GM12878 (cell line): Measurements from ENCODE around the gene NLRC5. TPM values are rescaled to one million over a fixed set of nuclear protein-coding genes. Genes with fewer than 3 reads are reported as not detected.

Experiments
- ATAC-seq: fragments of 200-7000 bp; cut with Tn5 transposase; 3 replicates; pipeline ENCODE4 v1.9.1; 2020; ENCODE audit warnings: mild to moderate bottlenecking, moderate library complexity
- BruUV-seq: library from RNA; stranded (reverse); fragments of 400-500 nt; replicated peaks from 2 replicates; lab custom pipeline; 2021; lab: Mats Ljungman, UMichigan
- CTCF ChIA-PET: fragments of 300-600 bp; sonication (Branson Sonifier 250); formaldehyde crosslinking; extraction: SDS; loops from one replicate; lab custom pipeline; 2021; ENCODE audit warnings: inconsistent platforms; lab: Yijun Ruan, JAX
- POLR2A ChIA-PET: fragments of 350-600 bp; formaldehyde crosslinking; extraction: SDS; loops from one replicate; lab custom pipeline; 2021; ENCODE audit warnings: inconsistent platforms; lab: Charles Lee
- RAD21 ChIA-PET: fragments of 300-600 bp; sonication (Branson Sonifier 250); formaldehyde crosslinking; loops from one replicate; lab custom pipeline; 2023; ENCODE audit warnings: antibody characterized with exemption; ENCODE audit not compliant: unreplicated experiment; lab: Charles Lee
- SMC1A ChIA-PET: fragments of 300-600 bp; sonication (Branson Sonifier 250); formaldehyde crosslinking; loops from one replicate; lab custom pipeline; 2023; ENCODE audit not compliant: unreplicated experiment, uncharacterized antibody; lab: Charles Lee
- DNase-seq: peaks from one replicate; pipeline ENCODE4 v3.0.0-alpha.2; 2011; ENCODE audit warnings: low read depth, low spot score
- FAIRE-seq: peaks from 3 replicates; lab custom pipeline; 2011; peaks lifted over from hg19 to GRCh38; lab: Jason Lieb, UNC
- H2AFZ ChIP-seq: 2 replicates; pipeline ENCODE4 v1.6.0; 2011; ENCODE audit warnings: low read depth, low read length, control low read depth; ENCODE audit not compliant: control insufficient read depth
- H3K27ac ChIP-seq: 2 replicates; pipeline ENCODE4 v1.5.1; 2011; ENCODE audit warnings: control low read depth; ENCODE audit not compliant: control insufficient read depth, insufficient read depth
- H3K27me3 ChIP-seq, 2 experiments: replicated peaks in 1 of 2; 2 replicates each; pipeline versions ENCODE4 v1.6.0 to v1.6.1; 2011; ENCODE audit warnings: low read length in 1 of 2; ENCODE audit not compliant: control insufficient read depth in 2 of 2, insufficient read depth in 2 of 2
- H3K36me3 ChIP-seq, 2 experiments: 2 replicates each; pipeline ENCODE4 v1.5.1; 2011; ENCODE audit warnings: low read length in 1 of 2; ENCODE audit not compliant: control insufficient read depth in 2 of 2, insufficient read depth in 2 of 2
- H3K4me1 ChIP-seq: 2 replicates; pipeline ENCODE4 v1.6.1; 2011; ENCODE audit warnings: mild to moderate bottlenecking, low read length, moderate library complexity, mixed read lengths; ENCODE audit not compliant: control insufficient read depth, insufficient read depth
- H3K4me2 ChIP-seq: 2 replicates; pipeline ENCODE4 v1.6.0; 2011; ENCODE audit warnings: control low read depth; ENCODE audit not compliant: control insufficient read depth, insufficient read depth
- H3K4me3 ChIP-seq: fragments of 200-600 bp; sonication (generic); 2 replicates; pipeline ENCODE4 v1.5.1; 2016
- H3K79me2 ChIP-seq: 2 replicates; pipeline ENCODE4 v1.6.0; 2011; ENCODE audit warnings: low read length; ENCODE audit not compliant: control insufficient read depth, insufficient read depth
- H3K9ac ChIP-seq: 2 replicates; pipeline ENCODE4 v1.8.0; 2011; ENCODE audit warnings: low read length, control low read depth, mixed read lengths; ENCODE audit not compliant: control insufficient read depth, insufficient read depth
- H3K9me3 ChIP-seq: replicated peaks from 3 replicates; pipeline ENCODE4 v1.5.1; 2011; ENCODE audit warnings: mild to moderate bottlenecking, low read length; ENCODE audit not compliant: control insufficient read depth, insufficient read depth
- H4K20me1 ChIP-seq: 2 replicates; pipeline ENCODE4 v1.6.0; 2011; ENCODE audit not compliant: control insufficient read depth, insufficient read depth
- BACH1 ChIP-seq: fragments of 450-650 bp; IDR thresholded peaks from 2 replicates; pipeline ENCODE4 v1.6.1; 2017; ENCODE audit warnings: mild to moderate bottlenecking, borderline replicate concordance
- BHLHE40 ChIP-seq, 2 experiments: fragments of 450-650 bp in 1 of 2; IDR thresholded peaks; 2 replicates each; pipeline ENCODE4 v1.6.1; 2011 to 2017; ENCODE audit warnings: low read depth in 2 of 2, borderline replicate concordance in 1 of 2, improper control_type of control experiment in 1 of 2, low read length in 1 of 2, mild to moderate bottlenecking in 1 of 2
- HCFC1 ChIP-seq: fragments of 150-350 bp; IDR thresholded peaks from 2 replicates; pipeline ENCODE4 v1.6.1; 2014; ENCODE audit warnings: low read length
- HDAC6 ChIP-seq: fragments of 200-600 bp; sonication (generic); IDR thresholded peaks from one replicate; pipeline ENCODE4 v1.8.0; 2017; ENCODE audit warnings: antibody characterized with exemption; ENCODE audit not compliant: unreplicated experiment
- HDGF ChIP-seq: fragments of 450-650 bp; IDR thresholded peaks from 2 replicates; pipeline ENCODE4 v1.6.1; 2016; ENCODE audit warnings: antibody characterized with exemption
- IKZF2 ChIP-seq, 2 experiments: fragments of 450-650 bp; IDR thresholded peaks; 2 replicates each; pipeline ENCODE4 v1.6.1; 2017; ENCODE audit warnings: mild to moderate bottlenecking in 2 of 2, moderate library complexity in 2 of 2
- NBN ChIP-seq: fragments of 450-650 bp; IDR thresholded peaks from 2 replicates; pipeline ENCODE4 v1.6.1; 2016
- NFYB ChIP-seq: IDR thresholded peaks from 2 replicates; pipeline ENCODE4 v1.6.1; 2011; ENCODE audit warnings: low read depth, mild to moderate bottlenecking, low read length, improper control_type of control experiment, moderate library complexity; ENCODE audit not compliant: insufficient read depth
- TCF3 ChIP-seq: IDR thresholded peaks from 2 replicates; pipeline ENCODE4 v1.6.1; 2012; ENCODE audit warnings: low read depth, mild to moderate bottlenecking, low read length, borderline replicate concordance; ENCODE audit not compliant: insufficient read depth
- WGBS: methylation state at CpG from one replicate; pipeline ENCODE4 v1.1.6; 2016; ENCODE audit warnings: low lambda C conversion rate; ENCODE audit not compliant: insufficient replicate concordance, insufficient coverage; ENCODE audit errors: missing lambda C conversion rate; 5-methylcytosine and 5-hydroxymethylcytosine counted together
- in situ Hi-C: fragments of 300-500 bp; cut with MboI; formaldehyde crosslinking; loops from 9 replicates; pipeline ENCODE4 v1.14.3; 2018; ENCODE audit warnings: mixed read lengths
- intact Hi-C: fragments of 100-400 bp; cut with micrococcal nuclease; formaldehyde crosslinking; loops from one replicate; pipeline ENCODE4 v1.14.2; 2022; ENCODE audit not compliant: unreplicated experiment
- polyA plus RNA-seq, 11 experiments: library from polyadenylated mRNA; depleted of rRNA in 4 of 11; unstranded in 6 of 11; stranded (reverse) in 5 of 11; fragments of >200 nt; fragmentation: Nextera tagmentation in 4 of 11; fragmentation: Illumina TruSeq in 1 of 11; extraction: Ambion mirVana in 4 of 11; extraction: Trizol in 1 of 11; gene quantifications; 1 replicate in 1 of 11; 2 replicates in 10 of 11; pipeline versions ENCODE4 v1.2.1 to v1.2.3, GENCODE V29; 2011 to 2016; ENCODE audit warnings: inconsistent platforms in 2 of 11, missing spikeins in 2 of 11, low read depth in 1 of 11
- total RNA-seq, 4 experiments: library from RNA; depleted of rRNA in 3 of 4; stranded (reverse); fragments of >200 nt in 3 of 4; fragmentation: Illumina TruSeq in 1 of 4; extraction: Trizol in 1 of 4; gene quantifications; 2 replicates each; pipeline versions ENCODE4 v1.2.1 to v1.2.3, GENCODE V29; 2013 to 2021
- TF ChIP-seq, protein P1 (sequence below): IDR thresholded peaks from 2 replicates; pipeline ENCODE4 v1.6.1; 2011; ENCODE audit warnings: borderline replicate concordance, low read depth, mild to moderate bottlenecking, moderate library complexity, mixed read lengths, low read length; ENCODE audit not compliant: insufficient read depth; ENCODE audit errors: extremely low read length

NLRC5 gene
- total and polyA plus RNA-seq, 10 of the 15 experiments (the other 5 are each of a cell fraction or from before 2014, with no cell fraction given) = 13.1 to 105 (median 57.3) TPM

DNA sequence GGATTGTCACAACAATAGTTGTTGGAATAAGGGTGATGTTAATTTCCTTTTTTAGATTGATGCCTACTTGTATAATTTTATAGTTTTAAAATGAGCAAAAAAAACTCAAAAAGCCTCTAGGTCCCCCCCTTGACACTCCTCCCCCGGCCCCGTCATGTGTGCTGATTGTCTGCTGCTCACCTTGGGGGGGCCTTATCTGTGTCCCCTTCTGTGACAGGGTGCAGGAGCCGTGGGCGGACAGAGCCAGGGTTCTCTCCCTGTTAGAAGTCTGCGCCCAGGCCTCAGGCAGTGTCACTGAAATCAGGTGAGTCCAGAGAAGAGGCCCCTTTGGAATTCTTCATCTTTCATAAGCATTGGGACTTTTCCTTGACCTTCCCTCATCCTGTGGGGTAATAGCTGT, 75.6 kb downstream of the NLRC5 start:
- H3K36me3 ChIP-seq = peaks cover 8 to 9% of the 10 kb centered on the region in 2 experiments; a peak in 2 of 4 replicates
- ChIA-PET POLR2A (no interaction called here), RAD21 (no interaction called here), SMC1A (interaction anchor here (0.9 to 1.2 kb wide), 3 partner anchors 15 to 35 kb away, joined by 3 to 4 read pairs (median 3); no protein-coding TSS in a partner anchor), CTCF (interaction anchor here (1.1 to 3.8 kb wide), 2 partner anchors 19 to 99 kb away, joined by 4 to 29 read pairs; no protein-coding TSS in a partner anchor)
- H3K27ac ChIP-seq = no peak overlapping the region
- H3K9me3 ChIP-seq = no peaks in the 10 kb centered on the region
- FAIRE-seq = no peak
- H3K9ac ChIP-seq = no peak overlapping the region
- no peak overlapping the region for H3K4me3 ChIP-seq
- intact Hi-C loops = no loop called here
- BruUV-seq = no TSS peak
- no peak for ATAC-seq
- in situ Hi-C loops = no loop called here
- DNase-seq = no peak
- no peak overlapping the region for H2AFZ ChIP-seq
- H3K4me1 ChIP-seq = peaks cover 17% of the 10 kb centered on the region
- no peaks in the 10 kb centered on the region for H4K20me1 ChIP-seq
- no peaks in the 10 kb centered on the region for H3K27me3 ChIP-seq
- TF ChIP-seq NFYB (no peak), IKZF2 (IDR thresholded peaks at IDR 0.05) (no peak), NBN (no peak), HDGF (no peak), BACH1 (no peak), TCF3 (no peak), HCFC1 (no peak), HDAC6 (no peak), BHLHE40 (IDR thresholded peaks at IDR 0.05; ENCODE audit: borderline replicate concordance in 1 of 2, low read depth in 2 of 2, low read length in 1 of 2) (no peak)
- TF ChIP-seq, protein P1, sequence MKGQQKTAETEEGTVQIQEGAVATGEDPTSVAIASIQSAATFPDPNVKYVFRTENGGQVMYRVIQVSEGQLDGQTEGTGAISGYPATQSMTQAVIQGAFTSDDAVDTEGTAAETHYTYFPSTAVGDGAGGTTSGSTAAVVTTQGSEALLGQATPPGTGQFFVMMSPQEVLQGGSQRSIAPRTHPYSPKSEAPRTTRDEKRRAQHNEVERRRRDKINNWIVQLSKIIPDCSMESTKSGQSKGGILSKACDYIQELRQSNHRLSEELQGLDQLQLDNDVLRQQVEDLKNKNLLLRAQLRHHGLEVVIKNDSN = no peak
- WGBS = 100% methylated on average over 5 of the region's 5 CpGs
- H3K4me2 ChIP-seq = no peak overlapping the region
- H3K79me2 ChIP-seq = no peaks in the 10 kb centered on the region
